Measurements from ENCODE around the gene BCAS3.

GRCh38 chr17:60923000-60923399, 245.3 kb downstream of the BCAS3 start:
- TF ChIP-seq, protein P1, sequence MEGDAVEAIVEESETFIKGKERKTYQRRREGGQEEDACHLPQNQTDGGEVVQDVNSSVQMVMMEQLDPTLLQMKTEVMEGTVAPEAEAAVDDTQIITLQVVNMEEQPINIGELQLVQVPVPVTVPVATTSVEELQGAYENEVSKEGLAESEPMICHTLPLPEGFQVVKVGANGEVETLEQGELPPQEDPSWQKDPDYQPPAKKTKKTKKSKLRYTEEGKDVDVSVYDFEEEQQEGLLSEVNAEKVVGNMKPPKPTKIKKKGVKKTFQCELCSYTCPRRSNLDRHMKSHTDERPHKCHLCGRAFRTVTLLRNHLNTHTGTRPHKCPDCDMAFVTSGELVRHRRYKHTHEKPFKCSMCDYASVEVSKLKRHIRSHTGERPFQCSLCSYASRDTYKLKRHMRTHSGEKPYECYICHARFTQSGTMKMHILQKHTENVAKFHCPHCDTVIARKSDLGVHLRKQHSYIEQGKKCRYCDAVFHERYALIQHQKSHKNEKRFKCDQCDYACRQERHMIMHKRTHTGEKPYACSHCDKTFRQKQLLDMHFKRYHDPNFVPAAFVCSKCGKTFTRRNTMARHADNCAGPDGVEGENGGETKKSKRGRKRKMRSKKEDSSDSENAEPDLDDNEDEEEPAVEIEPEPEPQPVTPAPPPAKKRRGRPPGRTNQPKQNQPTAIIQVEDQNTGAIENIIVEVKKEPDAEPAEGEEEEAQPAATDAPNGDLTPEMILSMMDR (IDR thresholded peaks at IDR 0.05 in 4 of 5, conservative IDR thresholded peaks at IDR 0.05 in 1 of 5): no peak
- no peak for TF ChIP-seq POLR2A (IDR thresholded peaks at IDR 0.05)
